Loucy (cell line): ENCODE results near the gene FAM193B.

Experiments used
- EZH2phosphoT487 ChIP-seq: fragments of 200-600 bp; IDR thresholded peaks from 2 replicates; pipeline ENCODE4 v1.6.1; 2018; ENCODE audit warnings: antibody characterized with exemption, mild to moderate bottlenecking, moderate library complexity, borderline replicate concordance
- TF ChIP-seq, protein P1 (sequence below): fragments of 200-600 bp; sonication (generic); conservative IDR thresholded peaks from 2 replicates; pipeline ENCODE4 v1.5.1; 2014; ENCODE audit warnings: mild to moderate bottlenecking, antibody characterized with exemption, low read length

DNA sequence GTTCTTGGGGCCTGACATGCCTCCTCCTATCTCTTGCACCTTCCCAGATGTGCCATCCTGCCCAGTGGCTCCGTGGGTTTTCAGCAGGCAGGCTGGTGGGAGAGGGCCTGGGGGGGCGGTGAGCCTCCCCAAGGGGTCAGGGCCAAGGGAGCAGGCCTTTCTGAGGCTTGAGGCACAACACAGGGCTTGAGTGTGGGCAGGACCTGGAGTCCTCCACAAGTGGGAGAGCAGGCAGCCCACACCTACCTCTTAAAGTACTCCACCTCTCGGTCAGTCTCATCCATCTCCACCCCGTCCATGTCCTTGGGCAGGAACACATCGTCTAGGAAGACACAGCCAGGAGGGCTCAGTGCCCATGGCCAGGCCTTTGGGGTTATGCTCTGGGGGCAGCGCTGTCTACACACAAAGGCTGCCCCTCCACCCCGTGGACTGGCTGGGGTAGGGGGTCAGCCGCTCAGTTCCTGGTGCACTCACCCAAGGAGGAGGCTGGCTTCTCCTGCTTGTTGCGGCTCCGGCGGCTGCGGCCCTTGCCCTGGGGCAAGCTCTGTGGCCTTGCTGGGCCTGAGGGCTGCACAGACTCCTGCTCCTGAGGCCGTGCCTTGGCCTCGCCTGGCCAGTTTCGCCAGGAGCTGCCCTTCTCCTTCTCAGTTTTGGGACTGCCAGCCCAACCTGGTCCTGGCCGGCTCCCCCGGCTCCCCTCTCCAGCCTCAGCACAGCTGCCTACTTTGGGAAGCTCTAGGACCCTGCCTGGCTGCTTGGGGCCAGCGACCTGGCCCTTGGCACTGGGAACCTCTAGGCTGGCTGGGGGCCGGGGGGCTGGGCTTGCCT is 30.4 kb downstream of the FAM193B start:
- TF ChIP-seq, protein P1, sequence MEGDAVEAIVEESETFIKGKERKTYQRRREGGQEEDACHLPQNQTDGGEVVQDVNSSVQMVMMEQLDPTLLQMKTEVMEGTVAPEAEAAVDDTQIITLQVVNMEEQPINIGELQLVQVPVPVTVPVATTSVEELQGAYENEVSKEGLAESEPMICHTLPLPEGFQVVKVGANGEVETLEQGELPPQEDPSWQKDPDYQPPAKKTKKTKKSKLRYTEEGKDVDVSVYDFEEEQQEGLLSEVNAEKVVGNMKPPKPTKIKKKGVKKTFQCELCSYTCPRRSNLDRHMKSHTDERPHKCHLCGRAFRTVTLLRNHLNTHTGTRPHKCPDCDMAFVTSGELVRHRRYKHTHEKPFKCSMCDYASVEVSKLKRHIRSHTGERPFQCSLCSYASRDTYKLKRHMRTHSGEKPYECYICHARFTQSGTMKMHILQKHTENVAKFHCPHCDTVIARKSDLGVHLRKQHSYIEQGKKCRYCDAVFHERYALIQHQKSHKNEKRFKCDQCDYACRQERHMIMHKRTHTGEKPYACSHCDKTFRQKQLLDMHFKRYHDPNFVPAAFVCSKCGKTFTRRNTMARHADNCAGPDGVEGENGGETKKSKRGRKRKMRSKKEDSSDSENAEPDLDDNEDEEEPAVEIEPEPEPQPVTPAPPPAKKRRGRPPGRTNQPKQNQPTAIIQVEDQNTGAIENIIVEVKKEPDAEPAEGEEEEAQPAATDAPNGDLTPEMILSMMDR, result no peak
- TF ChIP-seq EZH2phosphoT487, result no peak
